Renal pelvis (tissue), 4 donors: Measurements from ENCODE around the gene BCKDHB. TPM values are rescaled to one million over a fixed set of nuclear protein-coding genes. Genes with fewer than 3 reads are reported as not detected.
"Not testable (repeated sequence)": the region's sequence is repeated elsewhere in the genome, so short reads cannot be mapped to it uniquely, and the experiment has no call there.

Experiments used
- DNase-seq: peaks from one replicate; pipeline ENCODE4 v3.0.0-alpha.2; 2013
- polyA plus RNA-seq, 3 donors: library from polyadenylated mRNA; unstranded; fragments of 120-200 nt; gene quantifications; one replicate each; pipeline ENCODE4 v1.2.1, GENCODE V29; 2013; ENCODE audit not compliant: insufficient read length in 3 of 3

BCKDHB gene
- polyA plus RNA-seq, 3 donors = 24.2 to 31.6 (median 30.3) TPM

GRCh38 chr6:80186082-80186481, 79.6 kb downstream of the BCKDHB start:
- no peak for DNase-seq

DNA sequence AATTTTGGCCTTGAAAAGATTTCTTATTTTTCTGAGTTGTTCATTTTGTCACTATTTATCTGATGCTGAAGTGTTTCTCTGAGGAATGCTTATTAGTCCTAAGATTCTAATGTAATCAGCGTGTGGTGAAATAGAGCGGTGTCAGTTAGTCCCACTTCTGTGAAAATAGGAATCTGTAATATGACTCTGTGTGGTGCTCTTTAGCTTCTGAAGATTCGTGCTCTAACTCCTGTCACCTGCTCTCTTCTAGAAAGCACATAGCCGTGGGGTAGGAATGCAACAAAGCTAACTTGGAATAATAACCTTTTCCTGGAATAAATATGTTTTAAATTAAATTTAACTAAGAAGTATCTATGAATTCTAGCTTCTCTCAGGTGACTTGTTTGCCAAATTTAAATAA, 90.4 kb downstream of the BCKDHB start:
- no peak for DNase-seq

DNA sequence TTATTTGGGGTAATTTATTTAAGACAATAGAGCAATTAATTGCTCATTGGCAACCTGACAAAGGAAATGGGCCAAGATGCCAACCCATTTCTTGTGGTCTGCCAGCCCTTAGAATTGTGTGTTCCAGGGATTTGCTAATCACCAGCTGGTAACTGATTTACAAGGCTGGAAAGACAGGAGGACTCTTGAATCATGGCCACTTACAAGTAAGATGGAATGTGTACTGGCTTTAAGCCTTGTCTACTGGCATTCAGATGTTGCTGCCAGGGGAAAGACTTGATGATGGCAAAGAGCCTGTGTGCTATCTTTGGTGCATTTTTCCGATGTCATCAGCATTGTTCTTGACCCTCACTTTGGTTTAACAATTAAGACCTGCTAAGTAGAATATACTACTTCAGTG, 91.0 kb downstream of the BCKDHB start:
- DNase-seq = no peak

- DNase-seq = no peak
Observed at GRCh38 chr6:80197986-80198385, 91.5 kb downstream of the BCKDHB start.

DNA sequence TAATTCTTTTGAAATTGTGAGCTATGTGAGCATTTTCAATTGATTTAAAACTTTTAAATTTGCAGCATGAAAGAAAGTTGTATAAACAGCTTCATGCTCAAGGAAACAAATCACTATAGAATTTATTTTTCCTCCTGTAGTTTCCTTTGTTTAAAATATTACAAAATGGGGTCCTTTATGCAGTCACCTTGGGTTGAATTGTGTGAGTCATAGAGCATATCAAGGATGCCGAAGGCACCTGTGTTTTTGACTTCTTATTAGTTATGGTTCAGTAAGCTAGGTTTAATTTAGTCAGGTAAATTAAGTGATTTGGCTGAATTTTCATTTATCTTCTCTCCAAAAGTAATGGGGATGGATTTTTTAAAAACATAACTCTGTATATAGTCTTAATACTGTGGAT, 96.8 kb downstream of the BCKDHB start:
- DNase-seq = no peak

- DNase-seq = no peak
Observed at GRCh38 chr6:80205404-80205803, 98.9 kb downstream of the BCKDHB start.

GRCh38 chr6:80206758-80207157, 100.3 kb downstream of the BCKDHB start:
- no peak for DNase-seq

GRCh38 chr6:80209430-80209829, 103.0 kb downstream of the BCKDHB start:
- DNase-seq = no peak

GRCh38 chr6:80210618-80211017, 104.1 kb downstream of the BCKDHB start:
- DNase-seq = no peak

DNA sequence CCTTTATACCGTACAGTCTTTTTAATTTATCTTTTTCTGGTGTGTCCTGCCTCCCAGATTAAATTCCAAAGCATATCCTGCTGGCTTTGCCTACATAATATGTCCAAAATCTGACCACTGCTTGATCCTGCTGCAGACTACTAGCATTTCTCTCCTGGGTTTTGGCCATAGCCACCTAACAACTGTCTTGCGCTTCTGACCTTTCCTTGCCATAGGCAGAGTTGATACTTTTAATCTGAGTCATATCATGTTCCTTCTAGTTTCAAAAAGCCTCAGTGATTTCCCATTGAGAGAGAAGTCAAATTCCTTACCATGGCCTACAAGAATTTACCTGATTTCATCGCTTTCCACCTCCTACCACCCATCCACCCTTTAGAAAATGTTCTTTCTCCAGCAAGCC, 104.8 kb downstream of the BCKDHB start:
- DNase-seq = no peak

GRCh38 chr6:80211890-80212289, 105.4 kb downstream of the BCKDHB start:
- not testable (repeated sequence) for DNase-seq

DNA sequence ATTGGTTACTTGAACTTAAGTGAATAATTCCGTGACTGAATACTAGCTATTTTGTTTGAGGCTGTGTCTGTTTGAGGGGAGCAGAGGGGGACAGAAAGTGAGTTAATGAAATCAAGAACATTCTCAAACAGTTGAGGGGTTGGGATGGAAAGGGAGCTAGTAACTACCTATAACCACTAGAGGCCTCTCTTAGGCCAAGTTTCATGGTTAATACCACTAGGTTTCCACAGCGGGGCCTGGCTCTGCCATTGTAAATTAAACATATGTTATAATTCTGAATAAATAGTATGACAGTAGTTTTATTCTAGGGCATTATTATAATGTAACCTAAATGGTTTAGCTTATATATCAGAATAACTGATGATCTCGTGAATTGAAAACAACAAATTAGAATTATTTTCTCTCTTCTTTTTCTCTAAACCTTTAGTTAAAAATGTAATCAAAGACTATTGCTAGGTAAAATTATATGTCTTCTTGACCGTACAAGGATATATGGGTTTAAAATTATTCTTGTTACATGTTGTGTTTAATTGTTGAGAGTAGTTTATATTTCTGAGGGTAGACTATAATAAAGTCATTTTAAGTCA, 108.1 kb downstream of the BCKDHB start:
- no peak for DNase-seq

DNA sequence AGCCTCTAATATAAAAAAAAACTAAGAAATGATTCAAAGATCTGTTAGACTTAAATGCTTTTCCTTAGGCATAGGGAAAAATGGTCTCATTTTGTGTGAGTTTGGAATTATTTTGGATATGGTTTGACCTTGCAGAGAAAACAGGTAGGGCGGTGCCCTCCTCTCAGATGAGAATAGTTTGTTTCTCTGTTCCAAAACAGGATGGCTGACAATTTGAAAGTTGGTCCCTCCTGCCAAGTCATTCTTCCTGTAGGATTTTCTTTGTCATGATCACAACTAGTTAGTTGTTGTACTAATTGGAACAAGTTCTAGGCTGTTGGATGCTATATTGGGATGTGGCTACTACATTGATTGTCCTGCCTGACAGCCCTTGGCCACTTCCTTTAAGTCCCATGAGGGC, 108.6 kb downstream of the BCKDHB start:
- DNase-seq = no peak

GRCh38 chr6:80217794-80218193, 111.3 kb downstream of the BCKDHB start:
- DNase-seq = peak; percentile 68

DNA sequence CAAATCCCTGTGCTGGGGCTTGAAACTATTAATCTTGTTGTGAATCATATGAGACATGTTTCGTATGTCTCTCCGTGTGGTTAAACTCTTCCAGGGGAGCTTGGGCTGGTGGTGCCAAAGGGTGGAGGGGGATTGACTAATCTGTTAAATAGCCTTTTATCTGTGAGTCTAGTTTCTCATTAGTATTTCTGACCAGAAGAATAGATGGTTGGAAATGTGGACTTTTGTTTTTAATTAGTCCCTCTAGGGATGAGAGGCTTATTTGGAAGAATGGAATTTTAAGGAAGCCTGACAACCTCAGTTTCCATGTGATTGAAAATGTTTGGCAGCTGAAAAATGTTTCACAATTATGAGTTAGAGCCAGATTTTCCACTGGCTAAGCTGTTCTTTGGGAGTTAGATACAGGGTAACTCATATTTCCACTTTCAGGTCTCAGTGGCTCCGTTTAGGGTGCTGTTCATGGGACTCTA, 117.3 kb downstream of the BCKDHB start:
- DNase-seq = no peak

- no peak for DNase-seq
Observed at GRCh38 chr6:80226151-80226550, 119.7 kb downstream of the BCKDHB start.

DNA sequence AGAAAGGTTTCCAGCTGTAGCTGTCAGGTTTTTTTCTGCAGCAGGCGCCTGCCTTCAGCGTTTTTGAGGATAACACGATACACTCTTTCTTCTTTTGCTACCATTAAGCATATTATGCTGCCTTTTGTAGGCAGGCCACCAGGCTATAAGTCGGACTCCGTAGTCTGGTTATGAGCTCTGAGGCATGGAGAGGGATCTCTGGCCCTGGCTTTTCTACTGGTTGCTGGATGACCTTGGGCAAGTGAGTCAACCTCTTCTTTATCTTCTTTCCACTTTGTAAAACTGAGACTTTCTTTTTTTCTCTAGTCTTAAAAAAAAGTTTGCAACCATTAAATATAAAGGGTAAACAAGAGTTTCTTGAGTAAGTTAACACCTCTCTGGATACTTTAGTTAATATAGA, 120.2 kb downstream of the BCKDHB start:
- no peak for DNase-seq

DNA sequence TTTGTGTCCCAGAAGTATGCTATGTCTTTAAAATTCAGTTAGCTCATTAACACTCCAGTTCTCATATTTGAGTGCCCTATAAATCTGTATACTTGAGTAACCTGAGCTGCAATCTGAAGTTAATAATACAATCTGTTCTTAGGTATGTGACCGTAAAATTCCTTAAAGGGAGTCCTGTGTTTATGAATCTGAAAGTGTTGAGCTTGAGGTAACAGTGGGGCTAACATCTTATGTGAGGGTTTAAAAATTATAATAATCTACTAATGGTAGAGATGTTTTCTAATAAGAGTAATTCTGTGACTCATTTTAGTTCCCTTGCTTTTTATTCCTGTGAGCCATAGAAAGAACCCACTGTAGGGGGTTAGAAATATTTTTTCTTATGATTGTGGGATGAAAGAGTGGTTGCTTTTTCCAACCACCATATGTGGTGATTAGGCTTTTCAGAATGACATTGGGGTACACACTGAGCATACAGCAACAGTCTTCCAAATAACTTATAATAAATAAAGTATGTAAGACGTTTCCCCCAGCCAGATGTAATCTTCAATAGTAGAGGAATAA, 121.2 kb downstream of the BCKDHB start:
- no peak for DNase-seq

DNA sequence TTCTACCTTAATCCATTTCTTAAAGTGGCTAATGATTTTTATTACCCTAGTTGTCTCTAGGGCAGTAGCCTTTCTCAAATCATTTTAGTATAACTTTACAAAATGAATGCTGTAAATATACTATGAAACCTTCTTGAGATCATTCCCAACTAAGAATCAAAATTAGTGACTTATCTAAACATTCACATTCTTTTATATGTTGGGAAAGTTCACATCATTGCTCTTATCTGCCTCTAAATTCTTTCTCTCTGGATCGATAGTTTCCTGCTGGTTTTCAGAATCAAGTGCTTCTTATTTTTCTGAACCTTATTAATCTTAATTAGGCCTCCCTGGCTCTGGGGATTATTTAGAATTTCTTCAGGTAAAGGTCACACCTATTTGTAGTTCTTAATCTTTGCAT, 126.8 kb downstream of the BCKDHB start:
- DNase-seq = no peak

GRCh38 chr6:80233958-80234357, 127.5 kb downstream of the BCKDHB start:
- no peak for DNase-seq

DNA sequence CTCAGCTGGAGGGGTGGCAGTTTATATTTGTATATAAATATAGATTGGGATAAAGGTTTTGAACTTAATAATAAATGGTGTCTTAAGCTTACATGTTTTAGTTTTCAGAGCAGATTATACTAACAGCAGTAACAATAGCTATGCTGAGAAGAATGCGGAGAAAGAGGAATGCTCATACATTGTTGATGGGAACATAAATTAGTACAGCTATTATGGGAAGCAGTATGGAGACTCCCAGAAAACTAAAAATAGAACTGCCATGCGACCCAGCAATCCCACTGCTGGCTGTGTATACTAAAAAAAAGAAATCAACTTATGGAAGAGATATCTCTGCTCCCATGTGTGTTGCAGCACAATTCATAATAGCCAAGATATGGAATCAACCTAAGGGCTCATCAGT, 127.9 kb downstream of the BCKDHB start:
- DNase-seq = peak; percentile 51

DNA sequence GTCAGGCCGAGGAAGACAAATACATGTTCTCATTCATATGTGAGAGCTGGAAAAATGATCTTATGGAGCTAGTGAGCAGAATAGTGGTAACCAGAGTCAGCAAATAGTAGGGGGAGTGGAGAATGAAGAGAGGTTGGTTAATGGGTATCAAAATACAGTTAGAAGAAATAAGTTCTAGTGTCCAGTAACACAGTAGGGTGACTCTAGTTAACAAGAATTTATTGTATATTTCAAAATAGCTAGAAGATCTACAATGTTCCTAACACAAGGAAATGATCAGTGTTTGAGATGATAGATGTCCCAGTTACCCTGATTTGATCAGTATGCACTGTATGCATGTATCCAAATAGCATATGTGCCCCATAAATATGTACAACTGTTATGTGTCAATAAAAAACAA, 128.4 kb downstream of the BCKDHB start:
- no peak for DNase-seq

DNA sequence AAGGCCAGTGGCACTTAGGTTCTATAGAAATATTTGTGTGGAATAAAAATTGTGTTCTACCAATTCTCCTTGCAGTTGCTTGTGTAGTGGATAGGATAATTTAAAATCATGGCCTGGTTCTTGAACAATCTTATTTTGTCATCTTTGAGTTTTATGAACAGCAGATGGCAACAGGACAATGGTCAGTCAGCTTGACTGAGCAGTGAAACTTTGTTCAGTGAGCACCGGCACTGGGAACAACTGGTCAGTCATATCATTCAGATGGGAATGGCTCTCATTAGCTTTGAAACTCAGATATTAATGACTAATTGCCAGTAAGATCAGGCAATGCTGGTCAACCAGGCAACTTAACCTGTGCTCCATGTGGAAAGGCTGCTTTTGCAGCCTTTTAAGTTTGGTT, 129.2 kb downstream of the BCKDHB start:
- DNase-seq = no peak

- DNase-seq = not testable (repeated sequence)
Observed at GRCh38 chr6:80238754-80239153, 132.3 kb downstream of the BCKDHB start.
